Measurements from ENCODE around the gene HYAL2.

The HYAL2 gene

GRCh38 chr3:50294089-50294488 lies 28.5 kb downstream of the HYAL2 start:
- no peak for TF ChIP-seq CTCF (IDR thresholded peaks at IDR 0.05; ENCODE audit: low read depth, low read length)

GRCh38 chr3:50293079-50293801 lies 29.3 kb downstream of the HYAL2 start:
- no peak for TF ChIP-seq CTCF (IDR thresholded peaks at IDR 0.05; ENCODE audit: low read depth, low read length)
- no peak for DNase-seq (ENCODE audit: extremely low read depth, low read depth)

More at GRCh38 chr3:50294089-50294488, 28.5 kb downstream of the HYAL2 start:
- DNase-seq (ENCODE audit: extremely low read depth, low read depth): no peak

GRCh38 chr3:50292159-50293078 lies 30.1 kb downstream of the HYAL2 start, which contains the start of gene IFRD2:
TSS of gene IFRD2 (minus strand) at chr3:50292429. CDS start at chr3:50292274, 155 bp downstream.
- DNase-seq (ENCODE audit: extremely low read depth, low read depth): peak; percentile 92
- TF ChIP-seq CTCF (IDR thresholded peaks at IDR 0.05; ENCODE audit: low read depth, low read length): no peak

- DNase-seq (ENCODE audit: extremely low read depth, low read depth): no peak
- no peak for TF ChIP-seq CTCF (IDR thresholded peaks at IDR 0.05; ENCODE audit: low read depth, low read length)
Measured at GRCh38 chr3:50290161-50290641, 32.3 kb downstream of the HYAL2 start.

- DNase-seq (ENCODE audit: extremely low read depth, low read depth): no peak
- no peak for TF ChIP-seq CTCF (IDR thresholded peaks at IDR 0.05; ENCODE audit: low read depth, low read length)
Measured at GRCh38 chr3:50289130-50289529, 33.4 kb downstream of the HYAL2 start.

GRCh38 chr3:50288387-50289007 lies 34.0 kb downstream of the HYAL2 start:
- DNase-seq (ENCODE audit: extremely low read depth, low read depth): no peak
- TF ChIP-seq CTCF (IDR thresholded peaks at IDR 0.05; ENCODE audit: low read depth, low read length): no peak
